CD14-positive monocyte (primary cell): ENCODE measurements around the gene RAD51D. TPM values are rescaled to one million over a fixed set of nuclear protein-coding genes. Genes with fewer than 3 reads are reported as not detected.

Experiments used
- DNase-seq, 3 donors: peaks; one replicate each; pipeline ENCODE4 v3.0.0-alpha.2; 2011 to 2022
- H2AFZ ChIP-seq: 2 replicates; pipeline ENCODE4 v1.6.0; 2012; ENCODE audit warnings: mild to moderate bottlenecking, low read depth, low read length, inconsistent platforms; ENCODE audit not compliant: insufficient read depth, poor library complexity, severe bottlenecking
- H3K27ac ChIP-seq, 2 donors: 1 replicate in 1 of 2; 2 replicates in 1 of 2; pipeline ENCODE4 v1.5.1; 2012 to 2013; ENCODE audit warnings: low read length in 2 of 2, control low read depth in 1 of 2, inconsistent platforms in 1 of 2, low read depth in 1 of 2, mild to moderate bottlenecking in 1 of 2
- H3K27me3 ChIP-seq, 2 donors: one replicate each; pipeline versions ENCODE4 v1.6.0 to v1.6.1; 2011 to 2013; ENCODE audit warnings: low read length in 2 of 2; ENCODE audit not compliant: control insufficient read depth in 2 of 2, insufficient read depth in 2 of 2
- H3K36me3 ChIP-seq, 2 donors: replicated peaks in 1 of 2; 1 replicate in 1 of 2; 2 replicates in 1 of 2; pipeline versions ENCODE4 v1.5.1 to v1.6.1; 2012 to 2013; ENCODE audit warnings: low read length in 2 of 2, control low read depth in 1 of 2, inconsistent platforms in 1 of 2, mild to moderate bottlenecking in 1 of 2; ENCODE audit not compliant: insufficient read depth in 2 of 2, control insufficient read depth in 1 of 2
- H3K4me1 ChIP-seq, 2 donors: 1 replicate in 1 of 2; 2 replicates in 1 of 2; pipeline versions ENCODE4 v1.5.1 to v1.6.1; 2012 to 2013; ENCODE audit warnings: low read length in 2 of 2, control low read depth in 1 of 2, inconsistent platforms in 1 of 2, mild to moderate bottlenecking in 1 of 2, moderate library complexity in 1 of 2; ENCODE audit not compliant: insufficient read depth in 2 of 2, control insufficient read depth in 1 of 2
- H3K4me2 ChIP-seq: replicated peaks from 2 replicates; pipeline ENCODE3; 2012; ENCODE audit warnings: low read length, moderate library complexity, mild to moderate bottlenecking; ENCODE audit not compliant: poor library complexity, severe bottlenecking; ENCODE audit errors: extremely low read depth
- H3K4me3 ChIP-seq, 3 experiments: fragments of 200-600 bp in 1 of 3; sonication (generic) in 1 of 3; replicated peaks in 1 of 3; 1 replicate in 2 of 3; 2 replicates in 1 of 3; pipeline ENCODE4 v1.5.1; 2011 to 2013; ENCODE audit warnings: low read length in 3 of 3, mild to moderate bottlenecking in 3 of 3, control low read depth in 2 of 3, low read depth in 2 of 3, inconsistent platforms in 1 of 3, moderate library complexity in 1 of 3
- H3K79me2 ChIP-seq: 2 replicates; pipeline ENCODE4 v1.6.0; 2012; ENCODE audit warnings: mild to moderate bottlenecking, control low read depth, inconsistent platforms, low read length, moderate library complexity; ENCODE audit not compliant: insufficient read depth
- H3K9ac ChIP-seq: 2 replicates; pipeline ENCODE4 v1.6.0; 2017; ENCODE audit warnings: low read length, mild to moderate bottlenecking; ENCODE audit not compliant: insufficient read depth, poor library complexity, severe bottlenecking
- H3K9me3 ChIP-seq, 2 donors: replicated peaks in 1 of 2; 1 replicate in 1 of 2; 2 replicates in 1 of 2; pipeline versions ENCODE4 v1.5.1 to v1.6.1; 2012 to 2013; ENCODE audit warnings: low read length in 2 of 2, control low read depth in 1 of 2; ENCODE audit not compliant: control insufficient read depth in 1 of 2, insufficient read depth in 1 of 2
- H4K20me1 ChIP-seq: 2 replicates; pipeline ENCODE4 v1.6.0; 2012; ENCODE audit warnings: mild to moderate bottlenecking, low read length, control low read depth, moderate library complexity; ENCODE audit not compliant: insufficient read depth
- H3K27ac Mint-ChIP-seq, 7 donors: one replicate each; pipeline ENCODE4 v1.8.0; 2020; ENCODE audit warnings: mild to moderate bottlenecking in 7 of 7, mixed read lengths in 7 of 7, moderate library complexity in 6 of 7, inconsistent platforms in 2 of 7
- H3K27me3 Mint-ChIP-seq, 3 donors: one replicate each; pipeline ENCODE4 v1.8.0; 2021 to 2022; ENCODE audit warnings: low read depth in 3 of 3, mild to moderate bottlenecking in 3 of 3, mixed read lengths in 3 of 3, moderate library complexity in 3 of 3, inconsistent platforms in 1 of 3
- H3K36me3 Mint-ChIP-seq, 2 donors: one replicate each; pipeline ENCODE4 v1.8.0; 2020; ENCODE audit warnings: mixed read lengths in 2 of 2, inconsistent platforms in 1 of 2, mild to moderate bottlenecking in 1 of 2
- H3K4me1 Mint-ChIP-seq: one replicate; pipeline ENCODE4 v1.8.0; 2020; ENCODE audit warnings: mild to moderate bottlenecking, mixed read lengths
- H3K4me3 Mint-ChIP-seq, 2 donors: one replicate each; pipeline ENCODE4 v1.8.0; 2020; ENCODE audit warnings: mild to moderate bottlenecking in 2 of 2, mixed read lengths in 2 of 2, moderate library complexity in 1 of 2
- H3K9me3 Mint-ChIP-seq, 7 donors: one replicate each; pipeline ENCODE4 v1.8.0; 2020 to 2022; ENCODE audit warnings: mixed read lengths in 7 of 7, mild to moderate bottlenecking in 6 of 7, moderate library complexity in 6 of 7, inconsistent platforms in 2 of 7
- CTCF ChIP-seq: fragments of 200-600 bp; IDR thresholded peaks from one replicate; pipeline ENCODE4 v1.8.0; 2022; ENCODE audit warnings: antibody characterized with exemption, mild to moderate bottlenecking
- WGBS: methylation state at CpG from one replicate; pipeline ENCODE4 v1.1.5; 2013; ENCODE audit warnings: missing lambda C conversion rate; ENCODE audit not compliant: insufficient coverage; 5-methylcytosine and 5-hydroxymethylcytosine counted together
- intact Hi-C, 2 donors: fragments of 100-400 bp; cut with micrococcal nuclease; formaldehyde crosslinking; loops; one replicate each; pipeline versions ENCODE4 v1.15.0 to v1.15.1; 2023
- polyA plus RNA-seq, 3 donors: library from polyadenylated mRNA; depleted of rRNA in 1 of 3; unstranded in 2 of 3; stranded (reverse) in 1 of 3; fragments of 300-500 nt in 2 of 3; fragments of >200 nt in 1 of 3; fragmentation: Illumina TruSeq in 2 of 3; gene quantifications; 1 replicate in 2 of 3; 2 replicates in 1 of 3; pipeline ENCODE4 v1.2.3, GENCODE V29; 2012 to 2021

Gene RAD51D
- polyA plus RNA-seq, 3 donors, result 4.4 to 6.9 (median 5.8) TPM

- H3K4me2 ChIP-seq, result no peak overlapping the region
- H2AFZ ChIP-seq, result no peak overlapping the region
- peaks cover 55% of the 10 kb centered on the region for H3K4me1 Mint-ChIP-seq
- H3K27ac ChIP-seq, result peak overlapping the region in 1 of 2 donors; percentile 91
- no peak overlapping the region for H3K9ac ChIP-seq
- H3K79me2 ChIP-seq, result peaks cover 73% of the 10 kb centered on the region
- no peak overlapping the region for H3K4me3 ChIP-seq
- H3K9me3 ChIP-seq, result no peaks in the 10 kb centered on the region
- H3K4me1 ChIP-seq, result peaks cover 35 to 36% of the 10 kb centered on the region in 2 donors
- peaks cover 0 to 3% (median 0%) of the 10 kb centered on the region in 7 donors for H3K9me3 Mint-ChIP-seq
- DNase-seq, result no peak
- no peak for TF ChIP-seq CTCF
- no CpG with 5 or more reads among the region's 1 CpG for WGBS
- H3K4me3 Mint-ChIP-seq, result no peak overlapping the region
- peak overlapping the region in 4 of 7 donors; percentile 82 to 98 (median 93) for H3K27ac Mint-ChIP-seq
- H3K36me3 Mint-ChIP-seq, result peaks cover 20 to 32% of the 10 kb centered on the region in 2 donors
- intact Hi-C loops, result loop anchor here in 1 of 2 donors (5.0 kb wide), 1 partner anchor 34 kb away; no protein-coding TSS in a partner anchor
- H3K36me3 ChIP-seq, result no peaks in the 10 kb centered on the region
- no peaks in the 10 kb centered on the region for H3K27me3 ChIP-seq
- H4K20me1 ChIP-seq, result no peaks in the 10 kb centered on the region
- H3K27me3 Mint-ChIP-seq, result peaks cover 0 to 4% (median 0%) of the 10 kb centered on the region in 3 donors
Measured at GRCh38 chr17:35053204-35053603, 66.5 kb downstream of the RAD51D start.

- Histone ChIP-seq H3K4me3 (peak overlapping the region in 1 of 3 experiments; percentile 63), H3K4me1 (peaks cover 35 to 36% of the 10 kb centered on the region in 2 donors), H2AFZ (no peak overlapping the region), H3K9ac (no peak overlapping the region), H3K36me3 (no peaks in the 10 kb centered on the region), H3K27ac (peak overlapping the region in 1 of 2 donors; percentile 91), H3K79me2 (peaks cover 72% of the 10 kb centered on the region), H3K4me2 (peak overlapping the region; percentile 72), H3K9me3 (no peaks in the 10 kb centered on the region), H4K20me1 (no peaks in the 10 kb centered on the region), H3K27me3 (no peaks in the 10 kb centered on the region)
- DNase-seq, result no peak
- Mint-ChIP-seq H3K27ac (peak overlapping the region; percentile 82 to 98 (median 94)), H3K36me3 (peaks cover 20 to 32% of the 10 kb centered on the region in 2 donors), H3K4me1 (peaks cover 55% of the 10 kb centered on the region), H3K27me3 (peaks cover 0 to 4% (median 0%) of the 10 kb centered on the region in 3 donors), H3K4me3 (no peak overlapping the region), H3K9me3 (peaks cover 0 to 3% (median 0%) of the 10 kb centered on the region in 7 donors)
- TF ChIP-seq CTCF, result no peak
- intact Hi-C loops, result loop anchor here in 1 of 2 donors (5.0 kb wide), 1 partner anchor 35 kb away; no protein-coding TSS in a partner anchor
Measured at GRCh38 chr17:35052780-35053179, 66.9 kb downstream of the RAD51D start.
